Peyer's patch (tissue), 4 donors: ENCODE measurements around the gene RSPRY1. TPM values are rescaled to one million over a fixed set of nuclear protein-coding genes. Genes with fewer than 3 reads are reported as not detected.

Experiments
- DNase-seq, 3 donors: peaks; one replicate each; pipeline ENCODE4 v3.0.0-alpha.2; 2017 to 2019
- H3K27ac ChIP-seq, 4 donors: fragments of 200-600 bp; sonication (generic); one replicate each; pipeline ENCODE4 v1.5.1; 2016 to 2019
- H3K27me3 ChIP-seq, 2 donors: fragments of 200-600 bp; sonication (generic); one replicate each; pipeline ENCODE4 v1.5.1; 2019
- H3K36me3 ChIP-seq, 3 donors: fragments of 200-600 bp; sonication (generic); one replicate each; pipeline ENCODE4 v1.5.1; 2016 to 2019
- H3K4me1 ChIP-seq, 4 donors: fragments of 200-600 bp; sonication (generic); one replicate each; pipeline ENCODE4 v1.5.1; 2016 to 2019
- H3K4me3 ChIP-seq, 4 donors: fragments of 200-600 bp; sonication (generic); 1 replicate in 3 of 4; 2 replicates in 1 of 4; pipeline ENCODE4 v1.5.1; 2016 to 2019; ENCODE audit warnings: mild to moderate bottlenecking in 1 of 4
- H3K9me3 ChIP-seq, 4 donors: fragments of 200-600 bp; sonication (generic); one replicate each; pipeline ENCODE4 v1.5.1; 2016 to 2019; ENCODE audit warnings: mild to moderate bottlenecking in 1 of 4
- POLR2A ChIP-seq, 2 donors: fragments of 450-650 bp; IDR thresholded peaks; one replicate each; pipeline ENCODE4 v1.5.1; 2017; ENCODE audit warnings: antibody characterized with exemption in 2 of 2, mild to moderate bottlenecking in 2 of 2, moderate library complexity in 2 of 2
- total RNA-seq, 4 donors: library from RNA; depleted of rRNA; stranded (reverse); fragments of >200 nt; gene quantifications; one replicate each; pipeline ENCODE4 v1.1.0, GENCODE V29; 2016
- TF ChIP-seq, protein P1 (sequence below), 6 experiments: fragments of 450-650 bp in 4 of 6; fragments of 200-600 bp in 2 of 6; sonication (generic) in 1 of 6; IDR thresholded peaks; one replicate each; pipeline ENCODE4 v1.5.1; 2017 to 2019; ENCODE audit warnings: antibody characterized with exemption in 6 of 6, mild to moderate bottlenecking in 3 of 6, moderate library complexity in 1 of 6

Gene RSPRY1
- total RNA-seq, 4 donors from 2014 or later, result 49.0 to 84.7 (median 65.1) TPM

DNA sequence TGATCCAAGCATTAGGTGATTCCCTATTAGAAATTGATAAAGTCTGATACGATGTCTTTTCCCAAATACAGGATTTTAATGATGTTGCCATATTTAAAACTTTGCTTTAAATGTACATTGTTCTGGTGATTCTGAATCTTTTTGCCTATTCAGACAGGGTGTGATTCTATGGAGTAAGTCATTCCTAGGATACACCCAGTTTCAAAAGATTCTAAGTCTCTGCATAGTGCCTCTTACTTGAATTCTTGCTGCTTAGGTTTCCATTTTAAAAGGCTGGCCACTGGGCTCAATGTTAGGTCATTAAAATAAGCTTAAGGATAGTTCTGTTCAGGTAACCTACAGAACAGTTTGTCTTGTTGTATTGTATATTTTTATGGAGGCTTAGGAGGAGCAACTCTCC is 36.9 kb downstream of the RSPRY1 start:
- Histone ChIP-seq H3K4me3 (no peak overlapping the region), H3K27ac (no peak overlapping the region), H3K9me3 (no peaks in the 10 kb centered on the region), H3K36me3 (peaks cover 0 to 93% (median 1%) of the 10 kb centered on the region in 3 donors), H3K27me3 (no peaks in the 10 kb centered on the region), H3K4me1 (no peaks in the 10 kb centered on the region)
- no peak for DNase-seq
- TF ChIP-seq, protein P1, sequence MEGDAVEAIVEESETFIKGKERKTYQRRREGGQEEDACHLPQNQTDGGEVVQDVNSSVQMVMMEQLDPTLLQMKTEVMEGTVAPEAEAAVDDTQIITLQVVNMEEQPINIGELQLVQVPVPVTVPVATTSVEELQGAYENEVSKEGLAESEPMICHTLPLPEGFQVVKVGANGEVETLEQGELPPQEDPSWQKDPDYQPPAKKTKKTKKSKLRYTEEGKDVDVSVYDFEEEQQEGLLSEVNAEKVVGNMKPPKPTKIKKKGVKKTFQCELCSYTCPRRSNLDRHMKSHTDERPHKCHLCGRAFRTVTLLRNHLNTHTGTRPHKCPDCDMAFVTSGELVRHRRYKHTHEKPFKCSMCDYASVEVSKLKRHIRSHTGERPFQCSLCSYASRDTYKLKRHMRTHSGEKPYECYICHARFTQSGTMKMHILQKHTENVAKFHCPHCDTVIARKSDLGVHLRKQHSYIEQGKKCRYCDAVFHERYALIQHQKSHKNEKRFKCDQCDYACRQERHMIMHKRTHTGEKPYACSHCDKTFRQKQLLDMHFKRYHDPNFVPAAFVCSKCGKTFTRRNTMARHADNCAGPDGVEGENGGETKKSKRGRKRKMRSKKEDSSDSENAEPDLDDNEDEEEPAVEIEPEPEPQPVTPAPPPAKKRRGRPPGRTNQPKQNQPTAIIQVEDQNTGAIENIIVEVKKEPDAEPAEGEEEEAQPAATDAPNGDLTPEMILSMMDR (IDR thresholded peaks at IDR 0.05), result no peak
- no peak for TF ChIP-seq POLR2A (IDR thresholded peaks at IDR 0.05)

DNA sequence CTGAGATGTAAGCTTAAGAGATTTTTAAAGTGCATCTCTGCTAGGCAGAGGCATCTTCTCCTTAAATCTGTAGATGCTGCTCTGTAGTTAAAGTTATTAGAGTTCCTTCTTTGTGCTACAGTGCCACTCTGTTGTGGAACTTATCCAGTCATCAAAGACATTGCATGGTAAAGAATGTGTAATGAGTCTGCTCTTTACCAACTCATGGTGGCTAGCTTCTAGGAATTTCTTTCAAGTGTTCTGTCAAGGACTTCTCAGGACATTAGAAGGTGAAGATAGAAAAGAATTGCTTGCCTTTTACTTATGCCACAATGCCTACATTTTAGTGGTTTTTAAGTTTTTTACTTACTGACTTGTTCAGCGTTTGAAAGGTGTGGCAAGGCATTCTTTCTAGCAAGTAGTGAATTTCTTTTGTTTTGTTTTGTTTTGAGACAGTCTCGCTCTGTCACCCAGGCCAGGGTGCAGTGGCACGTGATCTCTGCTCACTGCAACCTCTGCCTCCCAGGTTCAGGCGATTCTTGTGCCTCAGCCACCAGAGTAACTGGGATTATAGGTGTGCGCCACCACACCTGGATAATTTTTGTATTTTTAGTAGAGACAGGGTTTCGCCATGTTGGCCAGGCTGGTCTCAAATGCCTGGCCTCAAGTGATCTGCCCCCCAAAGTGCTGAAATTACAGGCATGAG is 38.7 kb downstream of the RSPRY1 start:
- TF ChIP-seq, protein P1 (IDR thresholded peaks at IDR 0.05), result no peak
- TF ChIP-seq POLR2A (IDR thresholded peaks at IDR 0.05), result no peak
- Histone ChIP-seq H3K36me3 (peaks cover 0 to 92% (median 0%) of the 10 kb centered on the region in 3 donors), H3K4me1 (no peaks in the 10 kb centered on the region), H3K4me3 (no peak overlapping the region), H3K27me3 (no peaks in the 10 kb centered on the region), H3K27ac (no peak overlapping the region), H3K9me3 (no peaks in the 10 kb centered on the region)
- no peak for DNase-seq

DNA sequence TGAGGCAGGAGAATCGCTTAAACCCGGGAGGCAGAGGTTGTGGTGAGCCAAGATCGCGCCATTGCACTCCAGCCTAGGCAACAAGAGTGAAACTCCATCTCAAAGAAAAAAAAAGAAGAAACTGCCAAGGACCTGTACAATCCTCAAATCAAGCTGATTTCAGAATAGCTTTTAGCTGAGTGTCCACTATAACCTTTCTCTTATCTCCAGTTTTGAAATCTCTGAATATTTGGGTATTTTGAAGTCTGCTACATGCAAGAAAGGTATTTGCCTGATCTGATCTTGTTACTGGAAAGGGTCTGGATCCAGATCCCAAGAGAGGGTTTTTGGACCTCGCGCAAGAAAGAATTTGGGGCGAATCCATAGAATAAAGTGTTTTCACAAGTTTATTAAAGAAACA is 39.8 kb downstream of the RSPRY1 start:
- Histone ChIP-seq H3K9me3 (no peaks in the 10 kb centered on the region), H3K27ac (no peak overlapping the region), H3K27me3 (no peaks in the 10 kb centered on the region), H3K36me3 (peaks cover 0 to 95% (median 0%) of the 10 kb centered on the region in 3 donors), H3K4me3 (no peak overlapping the region), H3K4me1 (no peaks in the 10 kb centered on the region)
- TF ChIP-seq, protein P1 (IDR thresholded peaks at IDR 0.05), result no peak
- no peak for TF ChIP-seq POLR2A (IDR thresholded peaks at IDR 0.05)
- no peak for DNase-seq

DNA sequence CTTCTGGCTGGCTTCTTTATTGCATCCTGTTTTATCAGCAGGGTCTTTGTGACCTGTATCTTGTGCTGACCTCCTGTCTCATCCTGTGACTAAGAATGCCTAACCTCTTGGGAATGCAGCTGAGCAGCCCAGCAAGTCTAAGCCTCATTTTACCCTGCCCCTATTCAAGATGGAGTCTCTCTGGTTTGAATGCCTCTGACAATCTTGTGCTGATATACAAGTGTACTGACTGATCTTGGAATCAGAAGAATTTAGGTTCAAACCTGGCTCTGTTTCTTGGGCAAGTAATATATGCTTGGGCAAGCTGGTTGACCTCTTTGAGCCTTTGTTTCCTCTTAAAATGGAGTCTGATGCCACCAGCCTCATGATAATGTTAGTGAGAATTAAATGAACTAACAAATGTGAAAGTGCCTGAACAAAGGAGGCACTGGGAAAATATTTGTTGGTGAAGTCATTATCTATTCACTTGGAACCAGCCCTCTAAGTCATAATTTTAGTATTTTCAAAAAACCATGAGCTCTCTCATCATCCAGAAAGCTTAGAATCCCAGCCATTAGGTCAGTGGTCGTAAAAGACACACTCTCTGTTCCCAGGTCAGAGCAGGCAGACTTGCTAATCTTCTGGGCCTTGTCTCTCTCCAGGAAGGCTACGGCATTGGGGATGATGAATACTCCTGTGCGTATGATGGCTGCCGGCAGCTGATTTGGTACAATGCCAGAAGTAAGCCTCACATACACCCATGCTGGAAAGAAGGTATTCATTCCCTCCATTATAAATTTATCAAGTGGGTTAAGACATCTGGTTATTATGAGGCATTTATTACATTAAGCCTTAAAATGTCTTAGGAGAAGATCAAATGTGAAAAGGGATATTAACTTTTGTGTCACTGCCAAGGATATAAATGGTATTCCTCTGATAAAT is 40.8 kb downstream of the RSPRY1 start:
- Histone ChIP-seq H3K27ac (no peak overlapping the region), H3K27me3 (no peaks in the 10 kb centered on the region), H3K4me3 (no peak overlapping the region), H3K4me1 (no peaks in the 10 kb centered on the region), H3K36me3 (peaks cover 0 to 95% (median 0%) of the 10 kb centered on the region in 3 donors), H3K9me3 (no peaks in the 10 kb centered on the region)
- TF ChIP-seq POLR2A (IDR thresholded peaks at IDR 0.05), result no peak
- TF ChIP-seq, protein P1 (IDR thresholded peaks at IDR 0.05), result no peak
- DNase-seq, result no peak

DNA sequence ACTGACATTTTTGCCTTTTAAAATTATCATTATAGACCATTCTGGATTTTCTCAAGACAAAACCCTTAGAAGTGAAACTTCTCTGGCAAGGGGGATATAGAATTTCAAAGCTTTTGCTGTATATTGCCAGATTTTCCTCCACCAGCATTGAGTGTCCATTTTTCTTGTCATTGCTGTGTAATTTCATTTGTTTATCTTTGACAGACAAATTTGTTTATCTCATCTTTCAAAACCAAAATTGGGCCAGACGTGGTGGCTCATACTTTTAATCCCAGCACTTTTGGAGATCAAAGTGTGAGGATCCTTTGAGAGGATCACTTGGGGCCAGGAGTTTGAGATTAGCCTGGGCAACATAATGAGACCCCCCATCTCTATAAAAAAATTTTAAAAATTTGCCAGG is 43.0 kb downstream of the RSPRY1 start:
- H3K9me3 ChIP-seq, result no peaks in the 10 kb centered on the region
- TF ChIP-seq POLR2A (IDR thresholded peaks at IDR 0.05), result no peak
- TF ChIP-seq, protein P1 (IDR thresholded peaks at IDR 0.05), result no peak
- DNase-seq, result no peak
- no peaks in the 10 kb centered on the region for H3K27me3 ChIP-seq
- peaks cover 0 to 95% (median 0%) of the 10 kb centered on the region in 3 donors for H3K36me3 ChIP-seq
- H3K4me1 ChIP-seq, result no peaks in the 10 kb centered on the region
- no peak overlapping the region for H3K4me3 ChIP-seq
- H3K27ac ChIP-seq, result no peak overlapping the region
